ENCODE measurements around the gene OTUD1.

DNA sequence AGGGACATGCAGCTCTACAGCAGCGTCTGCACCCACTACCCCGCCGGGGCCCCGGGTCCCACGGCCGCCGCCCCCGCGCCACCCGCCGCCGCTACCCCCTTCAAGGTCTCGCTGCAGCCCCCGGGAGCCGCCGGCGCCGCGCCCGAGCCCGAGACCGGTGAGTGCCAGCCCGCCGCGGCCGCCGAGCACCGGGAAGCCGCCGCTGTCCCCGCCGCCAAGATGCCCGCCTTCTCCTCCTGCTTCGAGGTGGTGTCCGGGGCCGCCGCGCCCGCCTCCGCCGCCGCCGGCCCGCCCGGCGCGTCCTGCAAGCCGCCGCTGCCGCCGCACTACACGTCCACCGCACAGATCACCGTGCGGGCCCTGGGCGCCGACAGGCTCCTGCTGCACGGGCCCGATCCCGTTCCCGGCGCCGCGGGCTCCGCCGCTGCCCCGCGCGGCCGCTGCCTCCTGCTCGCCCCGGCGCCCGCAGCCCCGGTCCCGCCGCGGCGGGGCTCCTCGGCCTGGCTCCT is 631 bp downstream of the OTUD1 start:
- TF ChIP-seq POLR2A (IDR thresholded peaks at IDR 0.05; ENCODE audit: low read depth, low read length) (no peak), TAF1 (IDR thresholded peaks at IDR 0.05; ENCODE audit: low read depth, low read length) (no peak), POLR2AphosphoS5 (IDR thresholded peaks at IDR 0.05; ENCODE audit: low read depth, low read length) (no peak), SPI1 (IDR thresholded peaks at IDR 0.05; ENCODE audit: low read depth, low read length) (no peak), PAX5 (IDR thresholded peaks at IDR 0.05; ENCODE audit: insufficient read depth, low read length, severe bottlenecking) (no peak)
